H9 (cell line): ENCODE data around the gene ITGB3. TPM values are rescaled to one million over a fixed set of nuclear protein-coding genes. Genes with fewer than 3 reads are reported as not detected.

Source experiments
- DNase-seq: peaks from one replicate; pipeline ENCODE4 v3.0.0-alpha.2; 2017
- H2AFZ ChIP-seq: one replicate; pipeline ENCODE4 v1.6.1; 2013; ENCODE audit warnings: mild to moderate bottlenecking, low read length, control low read depth, moderate library complexity
- H2AK5ac ChIP-seq: 2 replicates; pipeline ENCODE4 v1.6.1; 2013; ENCODE audit warnings: low read length, control low read depth, mixed read lengths; ENCODE audit not compliant: insufficient read length
- H2BK120ac ChIP-seq: one replicate; pipeline ENCODE4 v1.6.1; 2013; ENCODE audit warnings: low read depth, mild to moderate bottlenecking, low read length, control low read depth, inconsistent platforms; ENCODE audit not compliant: poor library complexity, severe bottlenecking
- H2BK12ac ChIP-seq: 2 replicates; pipeline ENCODE4 v1.6.1; 2013; ENCODE audit warnings: low read length, control low read depth, mixed read lengths, low read depth; ENCODE audit not compliant: insufficient read length
- H2BK15ac ChIP-seq: 2 replicates; pipeline ENCODE4 v1.6.1; 2013; ENCODE audit warnings: low read depth, low read length, control low read depth
- H2BK20ac ChIP-seq: one replicate; pipeline ENCODE4 v1.6.1; 2013; ENCODE audit warnings: low read depth, mild to moderate bottlenecking, low read length, control low read depth, inconsistent platforms; ENCODE audit not compliant: poor library complexity, severe bottlenecking
- H2BK5ac ChIP-seq: 2 replicates; pipeline ENCODE4 v1.6.1; 2013; ENCODE audit warnings: low read length, control low read depth, mixed read lengths; ENCODE audit not compliant: insufficient read length
- H3K14ac ChIP-seq: 2 replicates; pipeline ENCODE4 v1.6.1; 2013; ENCODE audit warnings: low read length, control low read depth; ENCODE audit not compliant: insufficient read depth
- H3K18ac ChIP-seq: 2 replicates; pipeline ENCODE4 v1.6.1; 2013; ENCODE audit warnings: low read depth, mild to moderate bottlenecking, mixed read lengths, low read length, control low read depth; ENCODE audit not compliant: insufficient read length
- H3K23ac ChIP-seq: 2 replicates; pipeline ENCODE4 v1.6.1; 2013; ENCODE audit warnings: low read length, control low read depth, mixed read lengths, low read depth; ENCODE audit not compliant: insufficient read length
- H3K23me2 ChIP-seq: 2 replicates; pipeline ENCODE4 v1.6.1; 2013; ENCODE audit warnings: low read depth, mild to moderate bottlenecking, mixed read lengths, low read length, control low read depth; ENCODE audit not compliant: insufficient read length, poor library complexity, severe bottlenecking
- H3K27ac ChIP-seq: 2 replicates; pipeline ENCODE4 v1.5.1; 2013; ENCODE audit warnings: low read length, control low read depth, mixed read lengths, low read depth; ENCODE audit not compliant: insufficient read length
- H3K27me3 ChIP-seq: 2 replicates; pipeline ENCODE4 v1.6.1; 2013; ENCODE audit warnings: low read length, control low read depth, inconsistent platforms; ENCODE audit not compliant: insufficient read depth
- H3K4ac ChIP-seq: 2 replicates; pipeline ENCODE4 v1.6.1; 2013; ENCODE audit warnings: low read depth, mild to moderate bottlenecking, control low read depth, inconsistent platforms, low read length, moderate library complexity
- H3K4me1 ChIP-seq: 2 replicates; pipeline ENCODE4 v1.6.1; 2013; ENCODE audit warnings: low read length, control low read depth, inconsistent platforms; ENCODE audit not compliant: insufficient read depth
- H3K4me2 ChIP-seq: 2 replicates; pipeline ENCODE4 v1.6.1; 2013; ENCODE audit warnings: low read length, control low read depth, mixed read lengths; ENCODE audit not compliant: insufficient read length, insufficient read depth
- H3K56ac ChIP-seq: 2 replicates; pipeline ENCODE4 v1.6.1; 2013; ENCODE audit warnings: low read depth, mild to moderate bottlenecking, mixed read lengths, low read length, control low read depth; ENCODE audit not compliant: insufficient read length
- H3K79me1 ChIP-seq: 2 replicates; pipeline ENCODE4 v1.6.1; 2013; ENCODE audit warnings: low read depth, mild to moderate bottlenecking, moderate library complexity, low read length, control low read depth, inconsistent platforms; ENCODE audit not compliant: insufficient read depth, poor library complexity, severe bottlenecking
- H3K79me2 ChIP-seq: 2 replicates; pipeline ENCODE4 v1.6.1; 2013; ENCODE audit warnings: low read length, control low read depth, inconsistent platforms; ENCODE audit not compliant: insufficient read depth
- H3K9ac ChIP-seq: 2 replicates; pipeline ENCODE4 v1.6.1; 2013; ENCODE audit warnings: low read length, control low read depth, mixed read lengths; ENCODE audit not compliant: insufficient read length; ENCODE audit errors: extremely low read depth
- H3K9me3 ChIP-seq: one replicate; pipeline ENCODE4 v1.6.1; 2013; ENCODE audit warnings: low read depth, low read length, inconsistent platforms; ENCODE audit not compliant: control insufficient read depth
- H3T11ph ChIP-seq: one replicate; pipeline ENCODE4 v1.6.1; 2013; ENCODE audit warnings: mild to moderate bottlenecking, low read length, control low read depth, inconsistent platforms
- H4K20me1 ChIP-seq: one replicate; pipeline ENCODE4 v1.6.1; 2013; ENCODE audit not compliant: control insufficient read depth, insufficient read length, insufficient read depth
- H4K5ac ChIP-seq: 2 replicates; pipeline ENCODE4 v1.6.1; 2013; ENCODE audit warnings: low read depth, mild to moderate bottlenecking, mixed read lengths, low read length, control low read depth; ENCODE audit not compliant: insufficient read length
- H4K8ac ChIP-seq: replicated peaks from 2 replicates; pipeline ENCODE4 v1.6.1; 2013; ENCODE audit warnings: low read length, control low read depth, mixed read lengths, low read depth; ENCODE audit not compliant: insufficient read length
- H4K91ac ChIP-seq: 2 replicates; pipeline ENCODE4 v1.6.1; 2013; ENCODE audit warnings: low read depth, mild to moderate bottlenecking, moderate library complexity, mixed read lengths, low read length, control low read depth; ENCODE audit not compliant: insufficient read length
- H3K27ac Mint-ChIP-seq, 3 experiments: 2 replicates in 2 of 3; 3 replicates in 1 of 3; pipeline ENCODE4 v1.8.0; 2020 to 2021; ENCODE audit warnings: mixed read lengths in 3 of 3, mild to moderate bottlenecking in 1 of 3, moderate library complexity in 1 of 3
- H3K27me3 Mint-ChIP-seq: 2 replicates; pipeline ENCODE4 v1.8.0; 2021; ENCODE audit warnings: low read depth, mild to moderate bottlenecking, moderate library complexity, mixed read lengths
- H3K36me3 Mint-ChIP-seq, 3 experiments: 2 replicates in 2 of 3; 3 replicates in 1 of 3; pipeline ENCODE4 v1.8.0; 2020 to 2021; ENCODE audit warnings: low read depth in 3 of 3, mixed read lengths in 3 of 3; ENCODE audit not compliant: insufficient read depth in 1 of 3
- H3K4me1 Mint-ChIP-seq, 2 experiments: 2 replicates each; pipeline ENCODE4 v1.8.0; 2020; ENCODE audit warnings: mixed read lengths in 2 of 2
- H3K4me3 Mint-ChIP-seq, 2 experiments: 2 replicates in 1 of 2; 3 replicates in 1 of 2; pipeline ENCODE4 v1.8.0; 2020 to 2021; ENCODE audit warnings: mild to moderate bottlenecking in 2 of 2, mixed read lengths in 2 of 2, moderate library complexity in 1 of 2
- H3K9me3 Mint-ChIP-seq, 2 experiments: 2 replicates in 1 of 2; 3 replicates in 1 of 2; pipeline ENCODE4 v1.8.0; 2020; ENCODE audit warnings: mild to moderate bottlenecking in 2 of 2, mixed read lengths in 2 of 2, moderate library complexity in 1 of 2
- WGBS: extraction: QIAGEN DNeasy Blood & Tissue Kit; methylation state at CpG from one replicate; pipeline ENCODE4 v1.1.7; 2013; ENCODE audit warnings: missing lambda C conversion rate, low lambda C conversion rate, mixed read lengths; ENCODE audit not compliant: insufficient read length; ENCODE audit errors: extremely low coverage; 5-methylcytosine and 5-hydroxymethylcytosine counted together
- total RNA-seq: library from RNA; stranded (reverse); gene quantifications from 2 replicates; pipeline ENCODE4 v1.2.1, GENCODE V29; 2021
- TF ChIP-seq, protein P1 (sequence below): fragments of 200-600 bp; sonication (generic); conservative IDR thresholded peaks from 3 replicates; pipeline ENCODE4 v1.8.0; 2021; ENCODE audit warnings: antibody characterized with exemption, mild to moderate bottlenecking

ITGB3 gene
- total RNA-seq, 1 experiment from 2014 or later = not detected

DNA sequence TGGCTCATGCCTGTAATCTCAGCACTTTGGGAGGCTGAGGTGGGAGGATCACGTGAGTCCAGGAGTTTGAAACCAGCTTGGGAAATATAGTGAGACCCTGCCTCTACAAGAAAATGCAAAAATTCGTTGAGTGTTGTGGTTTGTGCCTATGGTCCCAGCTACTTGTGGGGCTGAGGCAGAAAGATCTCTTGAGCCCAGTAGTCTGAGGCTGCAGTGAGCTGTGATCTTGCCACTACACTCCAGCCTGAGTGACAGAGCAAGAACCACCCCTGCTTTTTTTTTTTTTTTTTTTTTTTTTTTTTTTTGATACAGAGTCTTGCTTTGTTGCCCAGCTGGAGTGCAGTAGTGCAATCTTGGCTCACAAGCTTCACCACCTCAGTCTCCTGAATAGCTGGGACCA is 34.0 kb downstream of the ITGB3 start:
- Histone ChIP-seq H3K56ac (no peak overlapping the region), H3K27me3 (no peaks in the 10 kb centered on the region), H3K9me3 (no peaks in the 10 kb centered on the region), H4K5ac (no peak overlapping the region), H3K14ac (no peak overlapping the region), H2BK5ac (no peak overlapping the region), H3K4ac (no peak overlapping the region), H3K18ac (no peak overlapping the region), H3K4me2 (no peak overlapping the region), H3K23ac (no peak overlapping the region), H4K20me1 (no peaks in the 10 kb centered on the region), H2AK5ac (no peak overlapping the region), H2AFZ (no peak overlapping the region), H3K79me1 (no peaks in the 10 kb centered on the region), H3K4me1 (no peaks in the 10 kb centered on the region), H4K8ac (no peak overlapping the region), H4K91ac (no peak overlapping the region), H3K9ac (no peak overlapping the region), H3T11ph (no peak overlapping the region), H2BK20ac (no peak overlapping the region), H3K79me2 (no peaks in the 10 kb centered on the region), H2BK15ac (no peak overlapping the region), H2BK12ac (no peak overlapping the region), H3K23me2 (no peaks in the 10 kb centered on the region), H2BK120ac (no peak overlapping the region), H3K27ac (no peak overlapping the region)
- WGBS = no CpG with 5 or more reads among the region's 2 CpGs
- H3K36me3 Mint-ChIP-seq = no peaks in the 10 kb centered on the region; a peak in 1 of 7 replicates
- no peak for DNase-seq
- no peak overlapping the region for H3K4me3 Mint-ChIP-seq
- no peak overlapping the region for H3K27ac Mint-ChIP-seq
- no peaks in the 10 kb centered on the region for H3K9me3 Mint-ChIP-seq
- H3K4me1 Mint-ChIP-seq = peaks cover 10 to 13% of the 10 kb centered on the region in 2 experiments
- TF ChIP-seq, protein P1, sequence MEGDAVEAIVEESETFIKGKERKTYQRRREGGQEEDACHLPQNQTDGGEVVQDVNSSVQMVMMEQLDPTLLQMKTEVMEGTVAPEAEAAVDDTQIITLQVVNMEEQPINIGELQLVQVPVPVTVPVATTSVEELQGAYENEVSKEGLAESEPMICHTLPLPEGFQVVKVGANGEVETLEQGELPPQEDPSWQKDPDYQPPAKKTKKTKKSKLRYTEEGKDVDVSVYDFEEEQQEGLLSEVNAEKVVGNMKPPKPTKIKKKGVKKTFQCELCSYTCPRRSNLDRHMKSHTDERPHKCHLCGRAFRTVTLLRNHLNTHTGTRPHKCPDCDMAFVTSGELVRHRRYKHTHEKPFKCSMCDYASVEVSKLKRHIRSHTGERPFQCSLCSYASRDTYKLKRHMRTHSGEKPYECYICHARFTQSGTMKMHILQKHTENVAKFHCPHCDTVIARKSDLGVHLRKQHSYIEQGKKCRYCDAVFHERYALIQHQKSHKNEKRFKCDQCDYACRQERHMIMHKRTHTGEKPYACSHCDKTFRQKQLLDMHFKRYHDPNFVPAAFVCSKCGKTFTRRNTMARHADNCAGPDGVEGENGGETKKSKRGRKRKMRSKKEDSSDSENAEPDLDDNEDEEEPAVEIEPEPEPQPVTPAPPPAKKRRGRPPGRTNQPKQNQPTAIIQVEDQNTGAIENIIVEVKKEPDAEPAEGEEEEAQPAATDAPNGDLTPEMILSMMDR = no peak
- peaks cover 7% of the 10 kb centered on the region; the same call in 1 of the 2 replicates for H3K27me3 Mint-ChIP-seq
